Ishikawa (cell line): ENCODE measurements around the gene RPL19.

Source experiments
- CEBPB ChIP-seq: IDR thresholded peaks from 2 replicates; pipeline ENCODE4 v1.6.1; 2012
- CREB1 ChIP-seq: IDR thresholded peaks from 2 replicates; pipeline ENCODE4 v1.6.1; 2012; ENCODE audit warnings: low read depth
- EGR1 ChIP-seq: IDR thresholded peaks from 2 replicates; pipeline ENCODE4 v1.6.1; 2012
- EP300 ChIP-seq: IDR thresholded peaks from 2 replicates; pipeline ENCODE4 v1.6.1; 2012; ENCODE audit warnings: borderline replicate concordance
- FOXM1 ChIP-seq: IDR thresholded peaks from 2 replicates; pipeline ENCODE4 v1.6.1; 2012; ENCODE audit warnings: low read depth, borderline replicate concordance
- NFIC ChIP-seq: IDR thresholded peaks from 2 replicates; pipeline ENCODE4 v1.6.1; 2012
- RAD21 ChIP-seq: IDR thresholded peaks from 2 replicates; pipeline ENCODE4 v1.6.1; 2012; ENCODE audit warnings: low read depth
- TAF1 ChIP-seq: IDR thresholded peaks from 2 replicates; pipeline ENCODE4 v1.6.1; 2012; ENCODE audit warnings: low read depth, mild to moderate bottlenecking
- TCF12 ChIP-seq: IDR thresholded peaks from 2 replicates; pipeline ENCODE4 v1.6.1; 2012; ENCODE audit warnings: low read depth
- TEAD4 ChIP-seq: IDR thresholded peaks from 2 replicates; pipeline ENCODE4 v1.6.1; 2012
- YY1 ChIP-seq: IDR thresholded peaks from 2 replicates; pipeline ENCODE4 v1.6.1; 2012; ENCODE audit warnings: low read depth
- ZBTB7A ChIP-seq: IDR thresholded peaks from 2 replicates; pipeline ENCODE4 v1.6.1; 2012; ENCODE audit warnings: low read depth
- TF ChIP-seq, protein P1 (sequence below): IDR thresholded peaks from 2 replicates; pipeline ENCODE4 v1.6.1; 2012
- TF ChIP-seq, protein P2 (sequence below): IDR thresholded peaks from 2 replicates; pipeline ENCODE4 v1.6.1; 2012
- TF ChIP-seq, protein P3 (sequence below): IDR thresholded peaks from 2 replicates; pipeline ENCODE4 v1.6.1; 2012; ENCODE audit warnings: low read depth, mild to moderate bottlenecking

Gene RPL19

DNA sequence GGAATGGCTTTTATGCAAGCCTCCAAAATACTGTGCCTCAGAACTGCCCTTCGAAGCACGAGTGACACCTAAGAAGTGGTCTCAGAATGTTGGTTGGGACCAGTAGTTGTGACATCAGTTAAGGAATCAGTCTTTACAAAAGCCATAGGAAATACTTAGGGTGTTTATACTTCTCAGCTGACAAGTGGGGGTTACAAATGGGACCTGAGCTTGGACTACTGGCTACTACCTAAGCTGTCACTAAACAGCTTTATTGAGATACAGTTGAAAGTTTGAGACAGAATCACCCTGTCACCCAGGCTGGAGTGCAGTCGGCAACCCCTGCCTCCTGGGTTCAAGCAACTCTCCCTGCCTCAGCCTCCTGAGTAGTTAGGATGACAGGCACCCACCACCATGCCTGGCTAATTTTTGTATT lies 5.0 kb downstream of the RPL19 start:
- TF ChIP-seq CREB1 (no peak), TAF1 (no peak), FOXM1 (no peak), CEBPB (no peak)
- TF ChIP-seq, protein P1, sequence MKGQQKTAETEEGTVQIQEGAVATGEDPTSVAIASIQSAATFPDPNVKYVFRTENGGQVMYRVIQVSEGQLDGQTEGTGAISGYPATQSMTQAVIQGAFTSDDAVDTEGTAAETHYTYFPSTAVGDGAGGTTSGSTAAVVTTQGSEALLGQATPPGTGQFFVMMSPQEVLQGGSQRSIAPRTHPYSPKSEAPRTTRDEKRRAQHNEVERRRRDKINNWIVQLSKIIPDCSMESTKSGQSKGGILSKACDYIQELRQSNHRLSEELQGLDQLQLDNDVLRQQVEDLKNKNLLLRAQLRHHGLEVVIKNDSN, result no peak

DNA sequence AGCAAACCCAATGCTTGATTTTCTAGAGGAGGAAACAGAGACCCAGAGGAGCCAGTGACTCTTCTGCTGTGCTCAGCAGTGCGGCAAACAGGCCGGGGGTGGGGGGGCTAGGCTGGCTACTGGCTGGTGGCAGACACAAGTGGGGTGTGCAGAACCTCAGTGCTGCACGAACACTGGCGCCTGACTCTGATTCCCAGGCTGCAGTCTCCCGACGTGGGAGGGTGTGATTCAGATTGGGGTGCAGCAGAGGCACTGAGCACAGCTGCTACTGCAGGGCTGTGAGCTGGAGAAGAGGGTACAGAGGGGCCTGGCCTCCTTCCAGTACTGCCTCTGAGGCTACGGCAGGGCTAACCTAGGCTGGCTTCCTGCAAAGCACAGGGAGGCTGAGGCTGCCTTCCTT lies 8.1 kb downstream of the RPL19 start:
- TF ChIP-seq FOXM1 (no peak), CEBPB (no peak), TCF12 (no peak), TEAD4 (no peak), EP300 (no peak), CREB1 (no peak), TAF1 (no peak), YY1 (no peak), NFIC (no peak), RAD21 (no peak), ZBTB7A (no peak), EGR1 (no peak)
- TF ChIP-seq, protein P1, result no peak
- TF ChIP-seq, protein P2, sequence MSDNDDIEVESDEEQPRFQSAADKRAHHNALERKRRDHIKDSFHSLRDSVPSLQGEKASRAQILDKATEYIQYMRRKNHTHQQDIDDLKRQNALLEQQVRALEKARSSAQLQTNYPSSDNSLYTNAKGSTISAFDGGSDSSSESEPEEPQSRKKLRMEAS, result no peak
- TF ChIP-seq, protein P3, sequence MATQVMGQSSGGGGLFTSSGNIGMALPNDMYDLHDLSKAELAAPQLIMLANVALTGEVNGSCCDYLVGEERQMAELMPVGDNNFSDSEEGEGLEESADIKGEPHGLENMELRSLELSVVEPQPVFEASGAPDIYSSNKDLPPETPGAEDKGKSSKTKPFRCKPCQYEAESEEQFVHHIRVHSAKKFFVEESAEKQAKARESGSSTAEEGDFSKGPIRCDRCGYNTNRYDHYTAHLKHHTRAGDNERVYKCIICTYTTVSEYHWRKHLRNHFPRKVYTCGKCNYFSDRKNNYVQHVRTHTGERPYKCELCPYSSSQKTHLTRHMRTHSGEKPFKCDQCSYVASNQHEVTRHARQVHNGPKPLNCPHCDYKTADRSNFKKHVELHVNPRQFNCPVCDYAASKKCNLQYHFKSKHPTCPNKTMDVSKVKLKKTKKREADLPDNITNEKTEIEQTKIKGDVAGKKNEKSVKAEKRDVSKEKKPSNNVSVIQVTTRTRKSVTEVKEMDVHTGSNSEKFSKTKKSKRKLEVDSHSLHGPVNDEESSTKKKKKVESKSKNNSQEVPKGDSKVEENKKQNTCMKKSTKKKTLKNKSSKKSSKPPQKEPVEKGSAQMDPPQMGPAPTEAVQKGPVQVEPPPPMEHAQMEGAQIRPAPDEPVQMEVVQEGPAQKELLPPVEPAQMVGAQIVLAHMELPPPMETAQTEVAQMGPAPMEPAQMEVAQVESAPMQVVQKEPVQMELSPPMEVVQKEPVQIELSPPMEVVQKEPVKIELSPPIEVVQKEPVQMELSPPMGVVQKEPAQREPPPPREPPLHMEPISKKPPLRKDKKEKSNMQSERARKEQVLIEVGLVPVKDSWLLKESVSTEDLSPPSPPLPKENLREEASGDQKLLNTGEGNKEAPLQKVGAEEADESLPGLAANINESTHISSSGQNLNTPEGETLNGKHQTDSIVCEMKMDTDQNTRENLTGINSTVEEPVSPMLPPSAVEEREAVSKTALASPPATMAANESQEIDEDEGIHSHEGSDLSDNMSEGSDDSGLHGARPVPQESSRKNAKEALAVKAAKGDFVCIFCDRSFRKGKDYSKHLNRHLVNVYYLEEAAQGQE, result no peak

DNA sequence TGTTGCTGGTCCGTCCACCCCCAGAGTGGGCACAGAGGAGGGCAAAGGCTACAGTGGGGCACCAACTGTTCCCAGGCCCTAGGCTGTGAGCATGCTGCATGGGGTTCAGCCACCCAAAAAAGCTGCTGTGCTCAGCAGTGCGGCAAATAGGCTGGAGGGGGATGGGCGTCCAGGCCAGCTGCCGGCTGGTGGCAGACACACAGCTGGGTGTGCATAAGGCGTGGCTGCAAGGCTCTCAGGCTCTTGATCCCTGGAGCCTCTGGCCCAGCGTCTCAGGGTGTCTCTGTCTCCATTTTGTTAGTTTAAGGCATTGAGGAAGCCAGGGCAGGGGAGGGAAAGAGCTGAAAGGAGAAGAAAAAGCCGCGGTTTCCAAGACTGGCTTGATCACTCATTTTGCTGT lies 8.8 kb downstream of the RPL19 start:
- TF ChIP-seq ZBTB7A (no peak), TCF12 (peak; percentile 90), CEBPB (no peak), EP300 (peak; percentile 60), EGR1 (no peak), FOXM1 (peak; percentile 9; the same call in 1 of the 2 replicates), TEAD4 (no peak; the same call in 1 of the 2 replicates), NFIC (peak; percentile 43; the same call in 1 of the 2 replicates), RAD21 (peak; percentile 5; the same call in 1 of the 2 replicates), CREB1 (no peak), TAF1 (no peak), YY1 (no peak)
- TF ChIP-seq, protein P1, result no peak
- TF ChIP-seq, protein P3, result no peak
- TF ChIP-seq, protein P2, result peak; percentile 56; the same call in 1 of the 2 replicates

DNA sequence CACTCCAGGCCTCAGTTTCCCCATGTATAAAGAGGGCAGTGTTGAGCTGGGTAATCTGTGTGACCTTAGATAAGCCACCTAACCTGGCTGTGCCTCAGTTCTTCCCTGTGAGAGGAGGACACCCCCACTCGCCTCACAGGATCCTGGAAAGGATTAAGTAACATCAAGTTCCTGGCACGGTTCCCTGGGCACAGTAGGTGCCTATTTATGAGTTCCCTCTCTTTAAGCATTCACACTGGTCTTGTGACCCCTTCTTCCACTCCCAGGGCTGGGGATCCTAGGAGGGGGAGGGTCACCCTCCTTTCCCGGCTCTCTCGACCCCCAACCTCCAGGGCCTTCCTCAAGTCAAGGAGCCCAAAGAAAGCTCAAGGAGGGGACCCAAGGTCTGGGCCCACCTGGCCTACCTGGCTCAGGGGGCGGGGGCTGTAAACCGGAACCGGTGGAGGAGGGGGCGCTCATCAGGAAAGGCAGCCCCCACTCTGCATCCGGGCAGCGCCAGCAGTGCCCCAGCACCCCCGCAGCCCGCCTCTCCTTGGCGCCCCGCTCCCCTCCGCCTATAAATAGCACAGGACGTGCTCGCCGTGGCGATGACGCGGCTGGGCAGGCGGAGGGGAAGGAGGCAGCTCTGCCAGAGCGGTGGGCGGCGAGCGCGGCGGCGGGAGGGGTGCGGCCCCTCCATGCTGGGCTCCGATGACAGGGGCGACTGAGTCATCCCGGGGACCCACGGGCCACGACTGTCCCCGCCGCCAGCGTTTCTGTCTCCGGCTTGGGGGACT lies 9.4 kb downstream of the RPL19 start:
- TF ChIP-seq EGR1, result peak; percentile 49
- TF ChIP-seq, protein P1, result peak; percentile 59
- peak; percentile 67 for TF ChIP-seq ZBTB7A
- peak; percentile 80 for TF ChIP-seq CEBPB
- TF ChIP-seq CREB1, result no peak
- TF ChIP-seq EP300, result no peak
- TF ChIP-seq, protein P2, result no peak; the same call in 1 of the 2 replicates
- TF ChIP-seq TAF1, result no peak
- no peak; the same call in 1 of the 2 replicates for TF ChIP-seq TCF12
- TF ChIP-seq FOXM1, result no peak
- TF ChIP-seq, protein P3, result no peak
- TF ChIP-seq TEAD4, result peak; percentile 50; the same call in 1 of the 2 replicates
- no peak for TF ChIP-seq RAD21
- peak; percentile 85 for TF ChIP-seq NFIC
- TF ChIP-seq YY1, result 0 out of 2 replicates have a peak, but pooled peaks have one; percentile 1
